ENCODE measurements around the gene PEX16.

The PEX16 gene

GRCh38 chr11:45924036-45924915, 6.6 kb upstream of the PEX16 start:
- Histone ChIP-seq H3K27ac (no peak overlapping the region), H3K27me3 (replicated peaks) (peaks cover 32% of the 10 kb centered on the region), H3K36me3 (replicated peaks) (no peaks in the 10 kb centered on the region), H3K4me3 (ENCODE audit: low read depth, low read length) (no peak overlapping the region)
- DNase-seq: no peak
- in situ Hi-C loops (cut with HindIII; ENCODE audit: low pct_ligation_motif_present, low sequenced_read_pairs): no loop called here
- no peak for TF ChIP-seq CTCF (IDR thresholded peaks at IDR 0.05; ENCODE audit: low read depth, low read length, missing control alignments)

GRCh38 chr11:45922425-45923082, 4.9 kb upstream of the PEX16 start, which contains the start of gene LARGE2:
LARGE2 (plus strand) TSS chr11:45922656; CDS start chr11:45922883, 227 bp downstream.
- Histone ChIP-seq H3K4me3 (ENCODE audit: low read depth, low read length) (no peak within 1 kb of the TSS), H3K27ac (no peak within 1 kb of the TSS), H3K27me3 (replicated peaks) (peaks cover 32% of the 10 kb centered on the region), H3K36me3 (replicated peaks) (no peaks in the 10 kb centered on the region)
- in situ Hi-C loops (cut with HindIII; ENCODE audit: low pct_ligation_motif_present, low sequenced_read_pairs): no loop called here
- TF ChIP-seq CTCF (IDR thresholded peaks at IDR 0.05; ENCODE audit: low read depth, low read length, missing control alignments): no peak
- DNase-seq: no peak

- TF ChIP-seq CTCF (IDR thresholded peaks at IDR 0.05; ENCODE audit: low read depth, low read length, missing control alignments): no peak
- Histone ChIP-seq H3K27ac (no peak overlapping the region), H3K27me3 (replicated peaks) (peaks cover 32% of the 10 kb centered on the region), H3K4me3 (ENCODE audit: low read depth, low read length) (no peak overlapping the region), H3K36me3 (replicated peaks) (no peaks in the 10 kb centered on the region)
- in situ Hi-C loops (cut with HindIII; ENCODE audit: low pct_ligation_motif_present, low sequenced_read_pairs): no loop called here
- no peak for DNase-seq
Measured at GRCh38 chr11:45921561-45922424, 4.1 kb upstream of the PEX16 start.

- H3K36me3 ChIP-seq (replicated peaks): no peaks in the 10 kb centered on the region
- no peak overlapping the region for H3K4me3 ChIP-seq (ENCODE audit: low read depth, low read length)
- DNase-seq: no peak
- H3K27ac ChIP-seq: no peak overlapping the region
- H3K27me3 ChIP-seq (replicated peaks): peaks cover 32% of the 10 kb centered on the region
- in situ Hi-C loops (cut with HindIII; ENCODE audit: low pct_ligation_motif_present, low sequenced_read_pairs): no loop called here
- TF ChIP-seq CTCF (IDR thresholded peaks at IDR 0.05; ENCODE audit: low read depth, low read length, missing control alignments): no peak
Measured at GRCh38 chr11:45920531-45921477, 3.1 kb upstream of the PEX16 start.
